CD4-positive, alpha-beta T cell treated with Interferon alpha-2 for 1 hour (primary cell): Measurements from ENCODE around the gene SH3BP2.
"Not testable (repeated sequence)": the region's sequence is repeated elsewhere in the genome, so short reads cannot be mapped to it uniquely, and the experiment has no call there.

Source experiments
- DNase-seq, 2 donors: peaks; one replicate each; pipeline ENCODE4 v3.0.0-alpha.2; 2020 to 2022

SH3BP2 gene

GRCh38 chr4:2762486-2763370 lies 30.2 kb upstream of the SH3BP2 start:
- not testable (repeated sequence) for DNase-seq

GRCh38 chr4:2763511-2763967 lies 29.3 kb upstream of the SH3BP2 start:
- no peak for DNase-seq

- DNase-seq = no peak
Measured at GRCh38 chr4:2765832-2766526, 26.9 kb upstream of the SH3BP2 start.

GRCh38 chr4:2767046-2767704 lies 25.7 kb upstream of the SH3BP2 start:
- DNase-seq = no peak

- no peak for DNase-seq
Measured at GRCh38 chr4:2767705-2768074, 25.2 kb upstream of the SH3BP2 start.

- DNase-seq = no peak
Measured at GRCh38 chr4:2768124-2768523, 24.8 kb upstream of the SH3BP2 start.

GRCh38 chr4:2768921-2769336 lies 24.0 kb upstream of the SH3BP2 start:
- DNase-seq = no peak

GRCh38 chr4:2771264-2771663 lies 21.6 kb upstream of the SH3BP2 start:
- no peak for DNase-seq

GRCh38 chr4:2780643-2781042 lies 12.2 kb upstream of the SH3BP2 start:
- DNase-seq = not testable (repeated sequence)

GRCh38 chr4:2781911-2782310 lies 11.0 kb upstream of the SH3BP2 start:
- no peak for DNase-seq

GRCh38 chr4:2783790-2784189 lies 9.1 kb upstream of the SH3BP2 start:
- DNase-seq = no peak

- peak; percentile 69 to 70 for DNase-seq
Measured at GRCh38 chr4:2785613-2786012, 7.3 kb upstream of the SH3BP2 start.

GRCh38 chr4:2786152-2786671 lies 6.7 kb upstream of the SH3BP2 start:
- peak; percentile 79 to 84 for DNase-seq

- DNase-seq = no peak
Measured at GRCh38 chr4:2786794-2787229, 6.1 kb upstream of the SH3BP2 start.

- peak; percentile 75 to 86 for DNase-seq
Measured at GRCh38 chr4:2787230-2788100, 5.4 kb upstream of the SH3BP2 start.

GRCh38 chr4:2788101-2788500 lies 4.8 kb upstream of the SH3BP2 start:
- DNase-seq = no peak

GRCh38 chr4:2788532-2789103 lies 4.3 kb upstream of the SH3BP2 start:
- DNase-seq = no peak

GRCh38 chr4:2789351-2789750 lies 3.5 kb upstream of the SH3BP2 start:
- DNase-seq = no peak

- DNase-seq = no peak
Measured at GRCh38 chr4:2789793-2790582, 2.9 kb upstream of the SH3BP2 start.

GRCh38 chr4:2790583-2791517 lies 2.0 kb upstream of the SH3BP2 start:
- DNase-seq = no peak
